Mucosa of descending colon (tissue), 3 donors: Measurements from ENCODE around the gene RWDD1. TPM values are rescaled to one million over a fixed set of nuclear protein-coding genes. Genes with fewer than 3 reads are reported as not detected.

Source experiments
- ATAC-seq: fragments of 200-7000 bp; cut with Tn5 transposase; one replicate; pipeline ENCODE4 v1.9.1; 2020; ENCODE audit warnings: mild to moderate bottlenecking, moderate library complexity
- DNase-seq, 3 donors: peaks; one replicate each; pipeline ENCODE4 v3.0.0-alpha.2; 2020
- H3K36me3 ChIP-seq: fragments of 200-600 bp; one replicate; pipeline ENCODE4 v1.8.0; 2021; ENCODE audit warnings: low read depth, mild to moderate bottlenecking
- H3K4me1 ChIP-seq: fragments of 200-600 bp; one replicate; pipeline ENCODE4 v1.8.0; 2021; ENCODE audit warnings: low read depth, mild to moderate bottlenecking
- H3K4me3 ChIP-seq: fragments of 200-600 bp; one replicate; pipeline ENCODE4 v1.8.0; 2021; ENCODE audit warnings: mild to moderate bottlenecking
- H3K9me3 ChIP-seq: fragments of 200-600 bp; one replicate; pipeline ENCODE4 v1.8.0; 2021; ENCODE audit warnings: mild to moderate bottlenecking
- CTCF ChIP-seq: fragments of 200-600 bp; IDR thresholded peaks from one replicate; pipeline ENCODE4 v1.8.0; 2022; ENCODE audit warnings: antibody characterized with exemption, mild to moderate bottlenecking
- intact Hi-C, 2 donors: fragments of 100-400 bp; cut with DNase I in 1 of 2; cut with micrococcal nuclease in 1 of 2; formaldehyde crosslinking; loops; one replicate each; pipeline versions ENCODE4 v1.11.0 to v1.11.1; 2022; cut with DNase I, micrococcal nuclease
- total RNA-seq, 3 donors: library from RNA; stranded (reverse); fragmentation: NEBNext Ultra II Directional in 2 of 3; extraction: Animal tissue kit (Norgen Biotek cat#: 25700) in 2 of 3; gene quantifications; one replicate each; pipeline versions ENCODE4 v1.2.1 to v1.2.4, GENCODE V29; 2021 to 2023
- donor health status: DM: no; HTN: no; CAD: no; lungs with moderate emphysema.
- donor health status: DM: no; HTN: no; CAD: no.
- donor health status: DM: no; HTN: yes; CAD: no.

The RWDD1 gene
- total RNA-seq, 3 donors from 2014 or later = 21.0 to 58.0 (median 34.2) TPM

DNA sequence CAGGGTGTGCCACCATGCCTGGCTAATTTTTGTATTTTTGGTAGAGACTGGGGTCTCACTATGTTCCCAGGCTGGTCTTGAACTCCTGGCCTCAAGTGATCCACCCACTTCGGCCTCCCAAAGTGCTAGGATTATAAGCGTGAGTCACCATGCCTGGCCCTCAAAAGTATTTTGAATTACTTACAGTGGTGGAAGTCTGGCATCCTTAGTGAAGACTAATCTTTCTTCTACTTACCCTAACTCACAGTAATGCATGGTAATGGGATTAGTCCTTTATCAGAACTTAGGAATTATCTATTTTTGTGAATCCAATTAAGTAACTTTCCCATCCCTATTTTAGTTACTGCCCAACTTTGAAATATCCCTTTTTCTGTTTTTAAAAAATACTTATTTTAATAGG, 3.9 kb downstream of the RWDD1 start:
- TF ChIP-seq CTCF = no peak
- intact Hi-C loops = no loop called here

GRCh38 chr6:116577486-116577885, 6.2 kb downstream of the RWDD1 start:
- peaks cover 11% of the 10 kb centered on the region for H3K4me1 ChIP-seq
- no peaks in the 10 kb centered on the region for H3K9me3 ChIP-seq
- ATAC-seq (no peak), DNase-seq (no peak)
- TF ChIP-seq CTCF = no peak
- no peak overlapping the region for H3K4me3 ChIP-seq
- H3K36me3 ChIP-seq = no peaks in the 10 kb centered on the region
- intact Hi-C loops = no loop called here

More for the DNA sequence above, 3.9 kb downstream of the RWDD1 start:
- ATAC-seq = no peak
- DNase-seq = no peak
- H3K4me3 ChIP-seq = no peak overlapping the region
- H3K36me3 ChIP-seq = no peaks in the 10 kb centered on the region
- H3K9me3 ChIP-seq = no peaks in the 10 kb centered on the region
- peaks cover 14% of the 10 kb centered on the region for H3K4me1 ChIP-seq

DNA sequence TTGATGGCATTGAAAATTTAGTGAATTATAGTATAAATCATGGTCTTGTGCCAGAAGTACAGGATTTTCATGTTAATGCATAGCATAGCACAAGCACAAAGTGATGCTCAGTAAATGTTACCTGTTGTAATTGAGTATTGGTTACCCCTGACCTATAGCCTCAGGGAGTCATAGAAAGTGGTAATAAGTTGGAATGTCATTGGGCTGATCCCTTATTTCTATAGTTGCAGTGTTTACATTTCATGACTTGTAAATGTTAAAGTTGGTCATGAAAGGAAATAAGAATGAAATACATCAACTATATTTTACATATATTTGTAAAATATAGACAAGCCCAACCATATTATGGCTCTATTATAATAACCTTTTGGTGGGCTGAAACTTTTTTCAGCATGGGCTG, 7.0 kb downstream of the RWDD1 start:
- Histone ChIP-seq H3K4me3 (no peak overlapping the region), H3K4me1 (peaks cover 7% of the 10 kb centered on the region), H3K36me3 (no peaks in the 10 kb centered on the region), H3K9me3 (no peaks in the 10 kb centered on the region)
- ATAC-seq (no peak), DNase-seq (no peak)
- no peak for TF ChIP-seq CTCF
- intact Hi-C loops = no loop called here

GRCh38 chr6:116579143-116579542, 7.8 kb downstream of the RWDD1 start:
- no peak for TF ChIP-seq CTCF
- intact Hi-C loops = no loop called here
- peaks cover 7% of the 10 kb centered on the region for H3K4me1 ChIP-seq
- no peaks in the 10 kb centered on the region for H3K9me3 ChIP-seq
- no peak for DNase-seq
- peak; percentile 77 for ATAC-seq
- H3K4me3 ChIP-seq = no peak overlapping the region
- no peaks in the 10 kb centered on the region for H3K36me3 ChIP-seq

DNA sequence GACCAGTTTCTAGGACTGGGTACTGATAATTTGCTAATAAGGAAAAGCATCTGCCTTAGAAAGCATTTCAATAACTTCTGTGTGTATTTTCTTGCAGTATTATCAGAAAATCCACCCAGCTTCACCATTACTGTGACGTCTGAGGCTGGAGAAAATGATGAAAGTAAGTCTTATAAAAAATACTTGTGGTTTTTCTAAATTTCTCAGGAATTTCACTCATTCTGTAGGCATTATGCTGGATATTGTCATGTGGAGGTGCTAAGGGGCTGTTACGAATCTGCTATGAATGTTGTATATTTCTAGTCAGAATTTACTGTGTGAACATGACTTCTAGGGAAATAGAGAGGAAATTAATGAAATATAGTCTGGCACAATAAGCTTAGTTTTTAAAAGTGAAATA, 8.9 kb downstream of the RWDD1 start:
- ATAC-seq = no peak
- H3K4me3 ChIP-seq = no peak overlapping the region
- intact Hi-C loops = no loop called here
- TF ChIP-seq CTCF = no peak
- DNase-seq = no peak
- H3K9me3 ChIP-seq = no peaks in the 10 kb centered on the region
- H3K36me3 ChIP-seq = no peaks in the 10 kb centered on the region
- peaks cover 7% of the 10 kb centered on the region for H3K4me1 ChIP-seq

DNA sequence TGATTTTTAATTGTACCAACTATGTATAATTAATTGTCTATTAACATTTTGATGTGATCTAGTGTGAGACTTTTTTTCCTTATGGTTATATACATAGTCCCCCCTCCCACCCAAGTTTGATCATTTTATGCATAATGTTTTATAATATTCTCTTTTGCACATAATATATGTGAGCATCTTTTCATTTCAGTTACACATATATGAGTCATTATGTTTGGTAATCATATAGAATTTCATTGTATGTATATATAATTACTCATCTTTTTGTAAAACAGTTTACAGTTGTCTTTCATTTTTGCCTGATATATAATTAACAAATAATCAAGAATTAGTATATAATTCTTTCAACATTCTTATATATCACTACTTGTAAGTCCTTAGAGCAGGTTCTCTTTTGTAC, 15.0 kb downstream of the RWDD1 start:
- ATAC-seq (no peak), DNase-seq (no peak)
- TF ChIP-seq CTCF = no peak
- intact Hi-C loops = no loop called here
- Histone ChIP-seq H3K4me3 (no peak overlapping the region), H3K4me1 (no peaks in the 10 kb centered on the region), H3K36me3 (peaks cover 5% of the 10 kb centered on the region), H3K9me3 (no peaks in the 10 kb centered on the region)
